Activated CD4-positive, alpha-beta memory T cell treated with anti-CD3 and anti-CD28 coated beads, Interleukin-2, amount 10 ng/mL, durations not matched to agents 7 days and 5 days (primary cell): ENCODE results near the gene SATB1. TPM values are rescaled to one million over a fixed set of nuclear protein-coding genes. Genes with fewer than 3 reads are reported as not detected.
"Not testable (repeated sequence)": the region's sequence is repeated elsewhere in the genome, so short reads cannot be mapped to it uniquely, and the experiment has no call there.

Experiments used
- CTCF ChIA-PET: fragments of 350-600 bp; sonication (Branson Sonifier 250); formaldehyde crosslinking; loops from one replicate; lab custom pipeline; 2021; ENCODE audit warnings: antibody characterized with exemption, inconsistent platforms; lab: Charles Lee
- POLR2A ChIA-PET: fragments of 350-600 bp; sonication (Branson Sonifier 250); formaldehyde crosslinking; loops from one replicate; lab custom pipeline; 2021; ENCODE audit warnings: antibody characterized with exemption; lab: Charles Lee
- DNase-seq: peaks from one replicate; pipeline ENCODE4 v3.0.0-alpha.2; 2020
- H3K27ac Mint-ChIP-seq: one replicate; pipeline ENCODE4 v1.8.0; 2021; ENCODE audit warnings: mild to moderate bottlenecking, mixed read lengths
- H3K27me3 Mint-ChIP-seq: one replicate; pipeline ENCODE4 v1.8.0; 2021; ENCODE audit warnings: mixed read lengths
- H3K36me3 Mint-ChIP-seq: one replicate; pipeline ENCODE4 v1.8.0; 2021; ENCODE audit warnings: low read depth, mixed read lengths
- H3K4me1 Mint-ChIP-seq: one replicate; pipeline ENCODE4 v1.8.0; 2021; ENCODE audit warnings: mixed read lengths
- H3K4me3 Mint-ChIP-seq: one replicate; pipeline ENCODE4 v1.8.0; 2021; ENCODE audit warnings: mild to moderate bottlenecking, mixed read lengths
- H3K9me3 Mint-ChIP-seq: one replicate; pipeline ENCODE4 v1.8.0; 2021; ENCODE audit warnings: mixed read lengths
- total RNA-seq, 2 experiments: library from RNA; stranded (reverse); gene quantifications; one replicate each; pipeline ENCODE4 v1.2.3, GENCODE V29; 2021

Gene SATB1
- 100 to 1,000 TPM; 263 to 267 TPM for total RNA-seq

- ChIA-PET CTCF (interaction anchor here (1.0 to 1.2 kb wide), 3 partner anchors 13 to 21 kb away, joined by 3 read pairs; no protein-coding TSS in a partner anchor), POLR2A (interaction anchor here (0.9 to 9.6 kb wide), 12 partner anchors 9 to 333 kb away, joined by 3 to 180 read pairs (median 4); no protein-coding TSS in a partner anchor)
- peak within 1 kb of the TSS; percentile 81 for H3K4me3 Mint-ChIP-seq
- H3K27ac Mint-ChIP-seq = peak within 1 kb of the TSS; percentile 79
- DNase-seq = peak; percentile 71
- peaks cover 67% of the 10 kb centered on the region for H3K4me1 Mint-ChIP-seq
- H3K27me3 Mint-ChIP-seq = no peaks in the 10 kb centered on the region
- no peaks in the 10 kb centered on the region for H3K9me3 Mint-ChIP-seq
- H3K36me3 Mint-ChIP-seq = peaks cover 54% of the 10 kb centered on the region
Observed at GRCh38 chr3:18424729-18425640, at the start of gene SATB1. TSS of gene SATB1 (minus strand) at chr3:18425339. CDS start at chr3:18420967, 4,372 bp downstream.

GRCh38 chr3:18474202-18474601, 49.1 kb upstream of the SATB1 start:
- DNase-seq = no peak
- H3K4me3 Mint-ChIP-seq = no peak overlapping the region
- no peaks in the 10 kb centered on the region for H3K27me3 Mint-ChIP-seq
- ChIA-PET CTCF (interaction anchor here (0.6 kb wide), 1 partner anchor 284 kb away, joined by 3 read pairs; no protein-coding TSS in a partner anchor), POLR2A (no interaction called here)
- peaks cover 45% of the 10 kb centered on the region for H3K36me3 Mint-ChIP-seq
- no peaks in the 10 kb centered on the region for H3K9me3 Mint-ChIP-seq
- no peaks in the 10 kb centered on the region for H3K4me1 Mint-ChIP-seq
- no peak overlapping the region for H3K27ac Mint-ChIP-seq

GRCh38 chr3:18469775-18470174, 44.6 kb upstream of the SATB1 start:
- peaks cover 3% of the 10 kb centered on the region for H3K9me3 Mint-ChIP-seq
- ChIA-PET CTCF (interaction anchor here (1.4 kb wide), 1 partner anchor 288 kb away, joined by 4 read pairs; no protein-coding TSS in a partner anchor), POLR2A (no interaction called here)

GRCh38 chr3:18466136-18466535, 41.0 kb upstream of the SATB1 start:
- H3K4me3 Mint-ChIP-seq = no peak overlapping the region
- peaks cover 76% of the 10 kb centered on the region for H3K36me3 Mint-ChIP-seq
- POLR2A ChIA-PET = no interaction called here
- CTCF ChIA-PET = no interaction called here
- H3K27ac Mint-ChIP-seq = no peak overlapping the region
- DNase-seq = no peak
- H3K27me3 Mint-ChIP-seq = no peaks in the 10 kb centered on the region
- peaks cover 6% of the 10 kb centered on the region for H3K9me3 Mint-ChIP-seq
- no peaks in the 10 kb centered on the region for H3K4me1 Mint-ChIP-seq

More at GRCh38 chr3:18469775-18470174, 44.6 kb upstream of the SATB1 start:
- DNase-seq = no peak
- no peaks in the 10 kb centered on the region for H3K4me1 Mint-ChIP-seq
- H3K27ac Mint-ChIP-seq = no peak overlapping the region
- peaks cover 67% of the 10 kb centered on the region for H3K36me3 Mint-ChIP-seq
- no peaks in the 10 kb centered on the region for H3K27me3 Mint-ChIP-seq
- H3K4me3 Mint-ChIP-seq = no peak overlapping the region

GRCh38 chr3:18454766-18455165, 29.6 kb upstream of the SATB1 start:
- H3K4me1 Mint-ChIP-seq = peaks cover 26% of the 10 kb centered on the region
- ChIA-PET POLR2A (interaction anchor here (2.3 kb wide), 1 partner anchor 9 kb away, joined by 6 read pairs; no protein-coding TSS in a partner anchor), CTCF (interaction anchor here (1.3 kb wide), 1 partner anchor 303 kb away, joined by 3 read pairs; no protein-coding TSS in a partner anchor)
- H3K36me3 Mint-ChIP-seq = peaks cover 72% of the 10 kb centered on the region
- H3K27ac Mint-ChIP-seq = no peak overlapping the region
- no peak overlapping the region for H3K4me3 Mint-ChIP-seq
- H3K9me3 Mint-ChIP-seq = peaks cover 18% of the 10 kb centered on the region
- H3K27me3 Mint-ChIP-seq = no peaks in the 10 kb centered on the region
- no peak for DNase-seq

- POLR2A ChIA-PET, DNase-seq, H3K27ac Mint-ChIP-seq, H3K27me3 Mint-ChIP-seq, H3K4me3 Mint-ChIP-seq: not testable (repeated sequence)
- CTCF ChIA-PET = interaction anchor here (0.5 to 0.9 kb wide), 2 partner anchors 111 to 308 kb away, joined by 3 to 6 read pairs; no protein-coding TSS in a partner anchor
- Mint-ChIP-seq H3K36me3 (peaks cover 73% of the 10 kb centered on the region), H3K4me1 (peaks cover 42% of the 10 kb centered on the region), H3K9me3 (peaks cover 20% of the 10 kb centered on the region)
Observed at GRCh38 chr3:18449618-18450017, 24.5 kb upstream of the SATB1 start.

GRCh38 chr3:18447720-18448119, 22.6 kb upstream of the SATB1 start:
- POLR2A ChIA-PET = interaction anchor here (2.2 to 8.1 kb wide), 2 partner anchors 32 to 266 kb away, joined by 6 to 128 read pairs; no protein-coding TSS in a partner anchor

GRCh38 chr3:18446149-18446825, 21.1 kb upstream of the SATB1 start:
- Mint-ChIP-seq H3K4me3 (peak overlapping the region; percentile 97), H3K4me1 (peaks cover 39% of the 10 kb centered on the region), H3K9me3 (peaks cover 18% of the 10 kb centered on the region), H3K36me3 (peaks cover 68% of the 10 kb centered on the region), H3K27me3 (no peaks in the 10 kb centered on the region), H3K27ac (peak overlapping the region; percentile 94)
- no peak for DNase-seq
- POLR2A ChIA-PET = interaction anchor here (0.6 to 8.1 kb wide), 21 partner anchors 8 to 704 kb away, joined by 3 to 145 read pairs (median 5); no protein-coding TSS in a partner anchor
- CTCF ChIA-PET = interaction anchor here (0.7 to 1.4 kb wide), 14 partner anchors 10 to 339 kb away, joined by 3 to 9 read pairs (median 4); partner anchors contain the start of gene SATB1

More at GRCh38 chr3:18447720-18448119, 22.6 kb upstream of the SATB1 start:
- H3K27me3 Mint-ChIP-seq = no peaks in the 10 kb centered on the region
- CTCF ChIA-PET = interaction anchor here (1.0 kb wide), 1 partner anchor 310 kb away, joined by 4 read pairs; no protein-coding TSS in a partner anchor
- peaks cover 18% of the 10 kb centered on the region for H3K9me3 Mint-ChIP-seq
- H3K36me3 Mint-ChIP-seq = peaks cover 71% of the 10 kb centered on the region
- no peak for DNase-seq
- H3K4me1 Mint-ChIP-seq = peaks cover 37% of the 10 kb centered on the region
- no peak overlapping the region for H3K27ac Mint-ChIP-seq
- H3K4me3 Mint-ChIP-seq = peak overlapping the region; percentile 97

- H3K27ac Mint-ChIP-seq = peak overlapping the region; percentile 94
- H3K4me1 Mint-ChIP-seq = peaks cover 36% of the 10 kb centered on the region
- peak overlapping the region; percentile 97 for H3K4me3 Mint-ChIP-seq
- CTCF ChIA-PET = interaction anchor here (0.6 to 1.4 kb wide), 20 partner anchors 9 to 1864 kb away, joined by 3 to 17 read pairs (median 4); partner anchors contain the start of genes PLCL2 and SATB1
- DNase-seq = peak; percentile 73
- peaks cover 15% of the 10 kb centered on the region for H3K9me3 Mint-ChIP-seq
- H3K27me3 Mint-ChIP-seq = no peaks in the 10 kb centered on the region
- POLR2A ChIA-PET = interaction anchor here (0.6 to 8.1 kb wide), 31 partner anchors 8 to 703 kb away, joined by 3 to 145 read pairs (median 6); partner anchors contain the start of gene SATB1
- H3K36me3 Mint-ChIP-seq = peaks cover 68% of the 10 kb centered on the region
Observed at GRCh38 chr3:18445401-18446148, 20.4 kb upstream of the SATB1 start.

- CTCF ChIA-PET = interaction anchor here (0.7 to 1.4 kb wide), 11 partner anchors 9 to 1863 kb away, joined by 3 to 17 read pairs (median 3); no protein-coding TSS in a partner anchor
- POLR2A ChIA-PET = interaction anchor here (0.6 to 8.1 kb wide), 26 partner anchors 10 to 544 kb away, joined by 3 to 145 read pairs (median 6); partner anchors contain the start of gene SATB1
- peaks cover 68% of the 10 kb centered on the region for H3K36me3 Mint-ChIP-seq
- DNase-seq = peak; percentile 81
- H3K27ac Mint-ChIP-seq = peak overlapping the region; percentile 91
- H3K9me3 Mint-ChIP-seq = peaks cover 13% of the 10 kb centered on the region
- H3K4me1 Mint-ChIP-seq = peaks cover 39% of the 10 kb centered on the region
- no peaks in the 10 kb centered on the region for H3K27me3 Mint-ChIP-seq
- peak overlapping the region; percentile 94 for H3K4me3 Mint-ChIP-seq
Observed at GRCh38 chr3:18444595-18445400, 19.7 kb upstream of the SATB1 start.
